Trophoblast cell (in vitro differentiated cells and primary cell): Measurements from ENCODE around the gene E4F1.

Experiments used
- DNase-seq, 2 donors: peaks; one replicate each; pipeline ENCODE4 v3.0.0-alpha.2; 2016
- H2AFZ ChIP-seq: 2 replicates; pipeline ENCODE4 v1.6.1; 2013; ENCODE audit warnings: low read length, moderate library complexity, mild to moderate bottlenecking; ENCODE audit not compliant: insufficient read depth, poor library complexity
- H2AK5ac ChIP-seq: 2 replicates; pipeline ENCODE4 v1.6.1; 2013; ENCODE audit warnings: mild to moderate bottlenecking, low read length
- H2BK120ac ChIP-seq: 2 replicates; pipeline ENCODE4 v1.6.1; 2013; ENCODE audit warnings: low read length, mild to moderate bottlenecking, moderate library complexity; ENCODE audit not compliant: insufficient read depth, poor library complexity
- H2BK12ac ChIP-seq: 2 replicates; pipeline ENCODE4 v1.6.1; 2013; ENCODE audit warnings: mild to moderate bottlenecking, low read length, moderate library complexity
- H2BK5ac ChIP-seq: 2 replicates; pipeline ENCODE4 v1.6.1; 2013; ENCODE audit warnings: low read length, low read depth, moderate library complexity, mild to moderate bottlenecking; ENCODE audit not compliant: poor library complexity
- H3K14ac ChIP-seq: 2 replicates; pipeline ENCODE4 v1.6.1; 2013; ENCODE audit warnings: mild to moderate bottlenecking, low read length
- H3K18ac ChIP-seq: 2 replicates; pipeline ENCODE4 v1.6.1; 2013; ENCODE audit warnings: mild to moderate bottlenecking, low read length
- H3K23ac ChIP-seq: 2 replicates; pipeline ENCODE4 v1.6.1; 2013; ENCODE audit warnings: low read length
- H3K27ac ChIP-seq: 2 replicates; pipeline ENCODE4 v1.5.1; 2013; ENCODE audit warnings: low read depth, mild to moderate bottlenecking, inconsistent platforms, low read length, moderate library complexity
- H3K27me3 ChIP-seq: 2 replicates; pipeline ENCODE4 v1.6.1; 2013; ENCODE audit warnings: inconsistent platforms, mild to moderate bottlenecking, low read length, moderate library complexity; ENCODE audit not compliant: insufficient read depth
- H3K36me3 ChIP-seq, 2 experiments: 1 replicate in 1 of 2; 2 replicates in 1 of 2; pipeline ENCODE4 v1.6.1; 2013; ENCODE audit warnings: low read length in 2 of 2, mild to moderate bottlenecking in 2 of 2, moderate library complexity in 1 of 2; ENCODE audit not compliant: insufficient read depth in 2 of 2, control insufficient read depth in 1 of 2
- H3K4ac ChIP-seq: 2 replicates; pipeline ENCODE4 v1.6.1; 2013; ENCODE audit warnings: low read depth, mild to moderate bottlenecking, low read length, moderate library complexity
- H3K4me1 ChIP-seq, 2 experiments: 1 replicate in 1 of 2; 2 replicates in 1 of 2; pipeline ENCODE4 v1.6.1; 2013; ENCODE audit warnings: low read length in 2 of 2, mild to moderate bottlenecking in 2 of 2, moderate library complexity in 1 of 2; ENCODE audit not compliant: insufficient read depth in 2 of 2, control insufficient read depth in 1 of 2
- H3K4me2 ChIP-seq: 2 replicates; pipeline ENCODE4 v1.6.1; 2013; ENCODE audit warnings: inconsistent platforms, mild to moderate bottlenecking, low read length, moderate library complexity
- H3K4me3 ChIP-seq: 2 replicates; pipeline ENCODE4 v1.5.1; 2013; ENCODE audit warnings: mild to moderate bottlenecking, low read depth, low read length, inconsistent platforms
- H3K79me1 ChIP-seq: one replicate; pipeline ENCODE4 v1.6.1; 2013; ENCODE audit warnings: low read length
- H3K79me2 ChIP-seq: 2 replicates; pipeline ENCODE4 v1.6.1; 2013; ENCODE audit warnings: low read length, mild to moderate bottlenecking; ENCODE audit not compliant: control insufficient read depth, insufficient read depth, poor library complexity
- H3K9ac ChIP-seq: 2 replicates; pipeline ENCODE4 v1.6.1; 2013; ENCODE audit warnings: mild to moderate bottlenecking, low read length
- H3K9me3 ChIP-seq: 2 replicates; pipeline ENCODE4 v1.6.1; 2013; ENCODE audit warnings: low read depth, mild to moderate bottlenecking, control low read depth, inconsistent platforms, low read length; ENCODE audit not compliant: insufficient read depth
- H4K12ac ChIP-seq: 2 replicates; pipeline ENCODE4 v1.6.1; 2013; ENCODE audit warnings: low read depth, mild to moderate bottlenecking, low read length, moderate library complexity
- H4K8ac ChIP-seq: 2 replicates; pipeline ENCODE4 v1.6.1; 2013; ENCODE audit warnings: low read depth, mild to moderate bottlenecking, low read length, moderate library complexity
- H4K91ac ChIP-seq: one replicate; pipeline ENCODE4 v1.6.1; 2013; ENCODE audit warnings: low read depth, mild to moderate bottlenecking, low read length, moderate library complexity
- WGBS: extraction: QIAGEN DNeasy Blood & Tissue Kit; methylation state at CpG from one replicate; pipeline ENCODE4 v1.1.7; 2013; ENCODE audit warnings: missing lambda C conversion rate; ENCODE audit not compliant: insufficient read length, insufficient coverage; ENCODE audit errors: extremely low coverage; 5-methylcytosine and 5-hydroxymethylcytosine counted together

E4F1 gene

DNA sequence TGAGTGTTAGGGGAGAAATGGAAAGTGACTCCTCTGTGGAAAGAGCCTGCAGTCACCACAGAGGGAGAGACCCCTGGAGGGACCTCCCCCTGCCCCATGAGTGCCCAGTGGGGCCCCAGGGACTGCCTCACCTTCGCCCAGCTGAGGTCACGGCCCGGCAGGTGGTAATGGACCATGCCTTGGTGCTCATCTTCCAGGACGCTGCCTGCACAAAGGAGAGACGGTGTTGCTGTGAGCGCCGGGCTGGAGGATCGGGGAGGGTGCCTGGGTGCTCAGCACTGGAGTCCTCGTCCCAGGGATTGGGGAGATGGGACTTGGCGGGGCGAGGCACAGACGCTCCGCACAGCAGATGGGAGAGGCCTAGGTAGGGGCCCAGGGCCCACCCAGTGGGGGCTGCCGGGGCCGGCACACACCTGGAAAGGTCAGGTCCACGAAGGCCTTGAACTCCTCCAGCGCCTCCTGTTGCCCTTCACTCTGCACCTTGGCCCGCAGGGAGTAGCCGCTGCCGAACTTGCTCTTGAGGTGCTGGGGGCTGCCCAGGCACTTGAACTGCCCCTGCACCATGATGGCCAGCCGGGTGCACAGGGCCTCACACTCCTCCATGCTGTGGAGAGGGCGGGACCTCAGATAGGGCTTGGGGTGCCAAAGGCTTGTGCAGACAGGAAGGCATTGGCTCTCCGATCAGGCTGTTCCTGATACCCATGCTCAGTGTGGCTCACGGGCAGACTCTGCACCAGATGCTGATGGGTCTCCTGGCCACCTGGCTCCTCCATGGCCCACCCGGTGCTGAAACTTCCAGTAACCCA, 54.3 kb downstream of the E4F1 start:
- H3K14ac ChIP-seq = no peak overlapping the region
- H4K91ac ChIP-seq = no peak overlapping the region
- H3K4ac ChIP-seq = no peak overlapping the region
- no peaks in the 10 kb centered on the region for H3K9me3 ChIP-seq
- H2BK120ac ChIP-seq = no peak overlapping the region
- H3K36me3 ChIP-seq = no peaks in the 10 kb centered on the region
- H3K4me2 ChIP-seq = no peak overlapping the region
- no peak overlapping the region for H2AFZ ChIP-seq
- H2AK5ac ChIP-seq = no peak overlapping the region
- peak overlapping the region; percentile 30 for H3K4me3 ChIP-seq
- no peaks in the 10 kb centered on the region for H3K27me3 ChIP-seq
- no peak overlapping the region for H2BK12ac ChIP-seq
- no CpG with 5 or more reads among the region's 25 CpGs for WGBS
- DNase-seq = no peak
- H3K18ac ChIP-seq = no peak overlapping the region
- H3K4me1 ChIP-seq = no peaks in the 10 kb centered on the region
- H3K9ac ChIP-seq = no peak overlapping the region
- H3K23ac ChIP-seq = no peak overlapping the region
- no peak overlapping the region for H2BK5ac ChIP-seq
- no peak overlapping the region for H4K12ac ChIP-seq
- no peak overlapping the region for H3K27ac ChIP-seq
- H3K79me1 ChIP-seq = no peaks in the 10 kb centered on the region
- no peaks in the 10 kb centered on the region for H3K79me2 ChIP-seq
- no peak overlapping the region for H4K8ac ChIP-seq

DNA sequence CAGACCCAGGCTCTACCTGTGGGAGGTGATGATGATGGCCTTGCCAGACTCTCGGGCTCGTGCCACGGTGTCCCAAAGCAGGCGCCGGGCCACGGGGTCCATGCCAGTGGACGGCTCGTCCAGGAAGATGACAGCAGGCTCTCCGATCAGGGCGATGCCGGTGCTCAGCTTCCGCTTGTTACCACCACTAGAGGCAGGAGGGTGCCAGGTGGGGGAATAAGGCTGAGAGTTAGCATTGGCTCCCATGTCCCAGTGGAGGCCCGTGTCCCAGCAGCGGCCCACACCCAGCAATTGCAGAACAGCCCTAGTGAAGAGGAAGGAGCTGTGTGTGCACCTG, 54.8 kb downstream of the E4F1 start:
- no peak overlapping the region for H2BK120ac ChIP-seq
- no CpG with 5 or more reads among the region's 14 CpGs for WGBS
- H3K9me3 ChIP-seq = peaks cover 2% of the 10 kb centered on the region
- H3K14ac ChIP-seq = no peak overlapping the region
- no peak overlapping the region for H3K9ac ChIP-seq
- no peaks in the 10 kb centered on the region for H3K4me1 ChIP-seq
- H3K4me2 ChIP-seq = no peak overlapping the region
- no peak overlapping the region for H4K91ac ChIP-seq
- no peak overlapping the region for H4K8ac ChIP-seq
- no peak overlapping the region for H3K27ac ChIP-seq
- no peak overlapping the region for H2AFZ ChIP-seq
- no peaks in the 10 kb centered on the region for H3K79me1 ChIP-seq
- H3K79me2 ChIP-seq = no peaks in the 10 kb centered on the region
- H3K4ac ChIP-seq = no peak overlapping the region
- DNase-seq = peak in 1 of 2 donors; percentile 18
- no peak overlapping the region for H2BK12ac ChIP-seq
- H4K12ac ChIP-seq = no peak overlapping the region
- H2AK5ac ChIP-seq = no peak overlapping the region
- H3K23ac ChIP-seq = no peak overlapping the region
- H3K18ac ChIP-seq = no peak overlapping the region
- no peaks in the 10 kb centered on the region for H3K36me3 ChIP-seq
- no peaks in the 10 kb centered on the region for H3K27me3 ChIP-seq
- no peak overlapping the region for H3K4me3 ChIP-seq
- no peak overlapping the region for H2BK5ac ChIP-seq

- peaks cover 2% of the 10 kb centered on the region for H3K9me3 ChIP-seq
- no peak overlapping the region for H2AFZ ChIP-seq
- H2BK12ac ChIP-seq = no peak overlapping the region
- no peak overlapping the region for H3K9ac ChIP-seq
- H2AK5ac ChIP-seq = no peak overlapping the region
- H2BK120ac ChIP-seq = no peak overlapping the region
- no peak overlapping the region for H3K4me2 ChIP-seq
- no peaks in the 10 kb centered on the region for H3K27me3 ChIP-seq
- no peak overlapping the region for H4K91ac ChIP-seq
- no peaks in the 10 kb centered on the region for H3K4me1 ChIP-seq
- no peaks in the 10 kb centered on the region for H3K79me1 ChIP-seq
- H3K14ac ChIP-seq = no peak overlapping the region
- no peak overlapping the region for H3K23ac ChIP-seq
- H3K4ac ChIP-seq = no peak overlapping the region
- H4K8ac ChIP-seq = no peak overlapping the region
- no peaks in the 10 kb centered on the region for H3K79me2 ChIP-seq
- H3K27ac ChIP-seq = no peak overlapping the region
- H4K12ac ChIP-seq = no peak overlapping the region
- no peak overlapping the region for H3K4me3 ChIP-seq
- DNase-seq = no peak
- H2BK5ac ChIP-seq = no peak overlapping the region
- H3K18ac ChIP-seq = no peak overlapping the region
- no peaks in the 10 kb centered on the region for H3K36me3 ChIP-seq
- WGBS = no CpG with 5 or more reads among the region's 26 CpGs
Measured at GRCh38 chr16:2278956-2279800, 55.8 kb downstream of the E4F1 start.

DNA sequence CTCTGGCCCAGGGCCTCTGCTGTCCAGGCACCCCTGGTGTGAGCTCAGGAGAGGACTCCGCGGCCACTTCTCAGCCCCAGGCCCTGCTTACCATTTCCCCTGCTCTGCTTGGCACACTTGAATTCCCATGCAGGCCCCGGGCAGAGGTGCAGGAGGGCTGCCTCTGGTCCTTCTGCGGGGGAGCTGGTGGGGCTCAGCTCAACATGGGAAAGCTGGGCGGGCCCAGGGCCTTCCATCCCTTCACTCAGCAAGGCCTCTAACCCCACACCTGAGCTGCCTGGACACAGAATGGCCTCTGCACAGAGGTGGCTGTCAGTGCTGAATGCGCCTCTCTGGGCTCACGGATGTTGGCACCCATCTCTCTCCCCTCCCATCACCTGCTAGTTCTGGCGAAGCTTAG, 57.1 kb downstream of the E4F1 start:
- no peak overlapping the region for H2AFZ ChIP-seq
- H2BK120ac ChIP-seq = no peak overlapping the region
- no peak overlapping the region for H3K27ac ChIP-seq
- H3K4ac ChIP-seq = no peak overlapping the region
- H2BK12ac ChIP-seq = no peak overlapping the region
- H3K27me3 ChIP-seq = no peaks in the 10 kb centered on the region
- H3K23ac ChIP-seq = no peak overlapping the region
- H4K8ac ChIP-seq = no peak overlapping the region
- H4K12ac ChIP-seq = no peak overlapping the region
- no CpG with 5 or more reads among the region's 8 CpGs for WGBS
- H2AK5ac ChIP-seq = no peak overlapping the region
- H2BK5ac ChIP-seq = no peak overlapping the region
- no peaks in the 10 kb centered on the region for H3K79me2 ChIP-seq
- no peaks in the 10 kb centered on the region for H3K36me3 ChIP-seq
- no peaks in the 10 kb centered on the region for H3K4me1 ChIP-seq
- no peaks in the 10 kb centered on the region for H3K79me1 ChIP-seq
- H3K4me2 ChIP-seq = no peak overlapping the region
- H3K14ac ChIP-seq = no peak overlapping the region
- H3K4me3 ChIP-seq = no peak overlapping the region
- no peak overlapping the region for H4K91ac ChIP-seq
- DNase-seq = no peak
- no peak overlapping the region for H3K18ac ChIP-seq
- peaks cover 2% of the 10 kb centered on the region for H3K9me3 ChIP-seq
- no peak overlapping the region for H3K9ac ChIP-seq
